K562 (cell line): Measurements from ENCODE around the gene PDLIM4.

ENCODE experiments used
- ZNF444 ChIP-seq: fragments of 250-450 bp; sonication (Bioruptor Pico); IDR thresholded peaks from 2 replicates; pipeline ENCODE4 v1.4.0; 2020; ENCODE audit warnings: mild to moderate bottlenecking, moderate library complexity
- TF ChIP-seq, protein P1 (sequence below), 3 experiments: IDR thresholded peaks in 2 of 3; conservative IDR thresholded peaks in 1 of 3; 2 replicates each; pipeline ENCODE4 v1.5.1; 2011 to 2012; ENCODE audit warnings: low read length in 3 of 3, mild to moderate bottlenecking in 3 of 3, control low read depth in 2 of 3, improper control_type of control experiment in 1 of 3, inconsistent platforms in 1 of 3, low read depth in 1 of 3, mixed read lengths in 1 of 3, moderate library complexity in 1 of 3; ENCODE audit not compliant: insufficient read depth in 2 of 3

DNA sequence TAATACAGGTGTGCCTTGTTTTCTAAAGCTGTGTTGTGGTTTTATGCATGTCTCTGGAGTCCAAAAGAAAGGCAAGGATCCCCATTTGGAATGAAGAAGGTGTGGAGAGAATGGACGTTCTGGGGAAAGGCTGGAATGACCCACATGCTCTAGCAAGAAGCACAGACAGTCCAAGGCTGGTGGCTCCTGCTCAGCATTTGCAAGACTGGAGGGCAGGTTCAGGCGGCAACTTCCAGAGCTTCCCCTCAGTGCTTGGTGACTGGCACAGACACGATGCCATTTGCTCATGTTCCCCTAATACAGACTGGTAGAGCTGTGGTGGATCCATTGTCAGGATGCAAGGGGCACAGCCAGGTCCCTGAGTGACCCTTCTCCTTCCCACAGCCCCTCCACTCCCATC lies 44.9 kb downstream of the PDLIM4 start:
- no peak for TF ChIP-seq ZNF444 (CRISPR knock-in tag)
- TF ChIP-seq, protein P1, sequence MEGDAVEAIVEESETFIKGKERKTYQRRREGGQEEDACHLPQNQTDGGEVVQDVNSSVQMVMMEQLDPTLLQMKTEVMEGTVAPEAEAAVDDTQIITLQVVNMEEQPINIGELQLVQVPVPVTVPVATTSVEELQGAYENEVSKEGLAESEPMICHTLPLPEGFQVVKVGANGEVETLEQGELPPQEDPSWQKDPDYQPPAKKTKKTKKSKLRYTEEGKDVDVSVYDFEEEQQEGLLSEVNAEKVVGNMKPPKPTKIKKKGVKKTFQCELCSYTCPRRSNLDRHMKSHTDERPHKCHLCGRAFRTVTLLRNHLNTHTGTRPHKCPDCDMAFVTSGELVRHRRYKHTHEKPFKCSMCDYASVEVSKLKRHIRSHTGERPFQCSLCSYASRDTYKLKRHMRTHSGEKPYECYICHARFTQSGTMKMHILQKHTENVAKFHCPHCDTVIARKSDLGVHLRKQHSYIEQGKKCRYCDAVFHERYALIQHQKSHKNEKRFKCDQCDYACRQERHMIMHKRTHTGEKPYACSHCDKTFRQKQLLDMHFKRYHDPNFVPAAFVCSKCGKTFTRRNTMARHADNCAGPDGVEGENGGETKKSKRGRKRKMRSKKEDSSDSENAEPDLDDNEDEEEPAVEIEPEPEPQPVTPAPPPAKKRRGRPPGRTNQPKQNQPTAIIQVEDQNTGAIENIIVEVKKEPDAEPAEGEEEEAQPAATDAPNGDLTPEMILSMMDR (IDR thresholded peaks at IDR 0.05 in 2 of 3, conservative IDR thresholded peaks at IDR 0.05 in 1 of 3; ENCODE audit: insufficient read depth in 2 of 3, low read depth in 1 of 3, low read length in 3 of 3): no peak
